Left renal cortex interstitium (tissue), 4 donors: ENCODE data around the gene PTPRO. TPM values are rescaled to one million over a fixed set of nuclear protein-coding genes. Genes with fewer than 3 reads are reported as not detected.

ENCODE experiments used
- DNase-seq, 4 donors: peaks; one replicate each; pipeline ENCODE4 v3.0.0-alpha.2; 2013; ENCODE audit warnings: low read depth in 4 of 4, low spot score in 2 of 4, missing footprints in 1 of 4
- polyA plus RNA-seq, 4 donors: library from polyadenylated mRNA; unstranded; fragments of 120-200 nt; gene quantifications; one replicate each; pipeline ENCODE4 v1.2.1, GENCODE V29; 2013; ENCODE audit not compliant: insufficient read length in 4 of 4

PTPRO gene
- 100 to 1,000 TPM; 169 to 227 (median 217) TPM for polyA plus RNA-seq

DNA sequence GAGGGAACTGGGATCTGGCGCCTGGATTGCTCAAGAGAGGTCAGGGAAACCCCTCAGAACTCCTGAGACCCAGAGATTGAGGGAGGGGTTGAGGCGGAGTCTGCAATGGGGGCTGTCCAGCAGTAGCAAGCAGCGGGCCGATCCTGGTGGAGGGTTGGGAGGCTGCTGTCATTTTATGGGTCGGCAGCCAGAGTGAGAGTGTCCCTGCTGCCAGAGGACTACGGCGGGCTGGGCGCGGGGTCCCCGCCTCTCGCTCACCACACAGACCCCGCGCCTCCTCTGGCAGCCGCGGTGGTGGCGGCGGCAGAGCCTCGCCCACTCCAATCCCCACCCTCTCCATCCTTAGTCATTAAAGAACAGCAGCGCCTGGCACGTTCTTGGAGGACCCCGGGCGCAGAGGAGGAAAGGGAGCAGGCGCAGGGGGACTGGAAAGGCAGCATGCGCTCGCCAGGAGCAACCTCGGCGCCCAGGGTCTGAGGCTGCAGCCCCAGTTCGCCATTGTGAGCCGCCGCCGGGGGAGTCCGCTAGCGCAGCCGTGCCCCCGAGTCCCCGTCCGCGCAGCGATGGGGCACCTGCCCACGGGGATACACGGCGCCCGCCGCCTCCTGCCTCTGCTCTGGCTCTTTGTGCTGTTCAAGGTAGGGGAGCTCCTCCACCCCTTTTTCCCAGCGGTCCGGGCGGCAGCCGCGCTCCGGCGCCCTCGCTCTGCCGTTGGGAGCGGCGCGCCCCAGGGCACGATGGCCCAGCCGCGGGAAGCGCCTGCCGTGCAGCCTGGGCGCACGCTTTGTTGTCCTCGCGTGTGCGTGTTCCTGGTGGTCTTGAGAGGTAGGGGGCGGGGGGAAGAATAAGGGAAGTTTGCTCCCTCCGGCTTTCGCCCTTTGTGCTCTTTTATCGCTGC lies at the start of gene PTPRO:
Gene PTPRO, plus strand, starts transcription at position 345 of the 898 bp plus-strand sequence.
- DNase-seq: peak in 2 of 4 donors; percentile 23 to 25

DNA sequence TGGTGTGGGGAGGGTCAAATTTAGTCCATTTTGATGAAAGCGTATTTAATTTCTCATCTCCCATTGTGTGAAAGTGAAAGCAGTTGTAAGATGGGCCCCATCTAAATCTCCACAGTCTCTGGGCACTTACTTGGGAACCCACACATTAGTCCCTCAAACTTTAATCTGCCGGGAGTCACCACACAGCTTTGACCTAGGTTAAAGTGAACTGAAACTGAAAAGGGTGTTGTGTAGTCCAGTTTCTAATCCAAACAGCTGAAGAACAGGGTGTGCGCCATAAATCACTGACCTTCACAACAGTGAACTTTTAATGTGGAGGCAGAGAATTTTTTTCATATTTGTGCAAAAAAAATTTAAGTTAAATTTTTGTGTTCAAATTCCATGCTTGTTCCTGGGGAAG lies 48.4 kb upstream of the PTPRO start:
- DNase-seq: no peak

DNA sequence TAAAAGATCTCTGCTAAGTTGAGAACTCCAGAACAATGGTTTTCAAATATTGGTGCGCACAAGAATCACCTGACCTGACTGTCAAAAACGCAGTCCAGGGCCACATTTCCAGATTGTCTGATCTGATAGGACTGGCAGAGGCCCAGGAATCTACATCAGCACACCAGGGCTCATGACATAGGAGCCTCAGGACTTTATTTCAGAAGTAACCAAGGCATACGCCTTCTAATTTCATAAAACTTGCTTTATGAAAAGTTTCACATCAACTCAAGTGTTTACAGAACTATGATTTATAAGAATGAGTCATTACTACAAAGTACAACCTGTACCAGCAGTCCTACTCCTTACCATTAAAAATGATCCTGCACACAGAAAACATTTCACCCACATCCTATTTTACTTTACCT lies 47.7 kb upstream of the PTPRO start:
- no peak for DNase-seq

DNA sequence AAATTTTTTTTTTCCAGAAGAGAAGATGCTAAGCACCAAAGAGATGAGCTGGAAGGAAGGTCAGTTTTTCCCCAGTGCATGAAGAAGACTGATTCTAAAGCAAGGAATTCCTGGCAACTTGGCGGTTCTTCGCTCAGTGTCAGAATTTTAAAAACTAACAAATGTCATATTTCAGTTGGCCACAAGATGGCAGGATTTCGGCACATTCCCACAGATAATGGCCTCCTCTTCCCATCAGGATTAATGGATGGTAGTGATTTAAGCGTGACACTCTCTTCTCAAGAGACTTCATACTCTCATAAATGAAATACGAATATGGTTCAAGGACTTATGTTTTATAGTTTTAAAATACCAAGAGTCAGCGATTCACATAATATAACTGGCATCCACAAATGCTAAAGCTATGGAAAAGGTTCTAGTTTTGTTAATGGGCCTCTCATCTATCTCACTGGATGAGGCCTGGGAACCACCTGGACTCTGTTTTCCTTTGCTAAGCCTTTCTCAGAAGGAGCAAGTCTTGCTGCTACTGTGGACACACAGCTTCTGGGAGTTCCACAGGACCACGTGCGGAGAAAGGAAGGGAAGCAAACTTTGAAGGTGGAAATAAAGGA lies 46.1 kb upstream of the PTPRO start:
- DNase-seq: peak; percentile 29 to 52 (median 32)

DNA sequence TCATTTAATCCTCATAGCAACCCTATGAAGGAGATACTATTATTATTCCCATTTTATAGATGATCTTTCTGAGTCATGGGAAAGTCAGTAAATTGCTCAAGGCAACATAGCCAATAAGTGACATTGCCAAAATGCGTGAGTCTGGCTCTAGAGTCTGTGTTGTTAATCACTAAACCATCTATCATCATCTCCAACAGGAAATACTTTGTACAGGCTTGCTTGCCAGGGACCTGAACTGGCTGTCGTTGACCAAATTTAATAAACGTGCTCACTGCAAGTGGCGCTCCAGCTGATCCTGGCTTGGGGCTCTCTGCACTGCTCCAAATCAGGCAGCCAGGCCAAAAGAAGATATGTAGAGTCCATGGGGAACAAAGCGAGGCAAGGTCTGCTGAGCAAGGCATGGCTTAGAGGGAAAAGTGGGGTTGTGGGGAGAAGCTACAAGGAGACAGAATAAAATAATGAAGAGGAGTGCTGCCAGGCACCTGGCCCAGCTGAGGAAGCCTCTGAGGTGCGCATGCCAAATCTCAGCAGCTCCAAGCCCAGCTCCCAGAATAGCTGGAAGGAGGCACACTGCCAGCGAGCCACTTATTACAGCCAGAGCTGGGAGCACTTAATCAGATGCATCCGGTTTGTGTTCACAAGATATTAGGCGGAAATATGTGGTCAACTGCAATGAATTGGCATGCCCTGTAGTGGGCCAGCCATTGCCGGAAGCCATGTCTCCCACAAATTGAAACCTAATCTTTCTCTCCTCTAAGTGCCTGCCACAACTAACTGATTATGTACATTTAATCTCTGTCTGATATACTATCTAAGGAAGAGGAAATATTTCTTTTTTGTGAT lies 43.3 kb upstream of the PTPRO start:
- no peak for DNase-seq

DNA sequence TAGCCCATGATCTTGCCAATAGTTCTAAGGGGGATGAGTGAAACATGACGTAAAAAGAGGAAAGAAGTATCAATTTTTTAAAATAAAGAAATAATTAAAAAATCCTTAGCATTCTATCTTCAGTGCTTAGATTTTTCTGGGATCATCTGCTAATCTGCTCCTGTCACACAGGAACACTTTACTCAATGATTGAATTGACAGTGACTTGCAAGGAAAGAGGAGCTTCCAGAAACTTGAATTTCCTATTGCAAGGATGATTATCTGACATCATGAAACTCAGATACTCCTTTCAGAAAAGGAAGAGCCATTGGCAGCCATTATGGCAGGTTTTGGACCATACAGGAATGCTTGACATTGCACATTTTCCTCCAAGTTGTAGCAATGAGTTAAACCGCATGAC lies 41.4 kb upstream of the PTPRO start:
- no peak for DNase-seq

DNA sequence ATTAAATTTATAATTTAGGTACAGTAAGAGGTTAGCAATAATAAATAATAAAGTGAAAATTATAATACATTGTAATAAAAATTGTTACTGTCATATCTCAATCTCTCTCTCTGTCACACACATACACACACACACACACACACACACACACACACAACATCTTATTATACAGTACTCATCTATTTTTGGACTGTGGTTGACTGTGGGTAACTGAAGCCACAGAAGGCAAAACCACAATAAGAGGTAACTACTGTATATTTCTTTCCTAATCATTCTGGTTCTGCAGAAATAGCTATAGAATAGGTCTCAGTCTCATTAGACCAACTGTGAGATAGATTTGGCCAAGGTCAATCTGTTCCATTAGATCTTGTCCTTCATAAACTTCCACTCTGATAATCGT lies 33.1 kb upstream of the PTPRO start:
- no peak for DNase-seq

DNA sequence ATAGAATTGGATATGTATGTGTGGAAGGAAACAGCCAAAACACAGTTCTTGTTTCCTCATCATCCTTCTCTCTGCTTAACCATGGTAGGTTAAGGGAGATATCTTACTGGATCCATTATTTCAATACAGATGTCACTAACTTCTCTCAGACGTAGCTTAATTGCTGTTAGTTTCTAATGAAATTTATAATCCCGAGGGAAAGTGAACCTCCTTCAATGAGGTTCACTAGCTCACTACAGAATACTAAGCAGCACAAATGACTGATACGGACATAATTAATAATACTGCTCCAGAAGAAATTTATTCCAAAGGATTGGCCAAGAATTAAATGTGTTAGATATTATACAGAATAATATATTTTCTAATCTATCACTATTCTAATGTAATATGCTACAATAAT lies 28.6 kb upstream of the PTPRO start:
- no peak for DNase-seq

DNA sequence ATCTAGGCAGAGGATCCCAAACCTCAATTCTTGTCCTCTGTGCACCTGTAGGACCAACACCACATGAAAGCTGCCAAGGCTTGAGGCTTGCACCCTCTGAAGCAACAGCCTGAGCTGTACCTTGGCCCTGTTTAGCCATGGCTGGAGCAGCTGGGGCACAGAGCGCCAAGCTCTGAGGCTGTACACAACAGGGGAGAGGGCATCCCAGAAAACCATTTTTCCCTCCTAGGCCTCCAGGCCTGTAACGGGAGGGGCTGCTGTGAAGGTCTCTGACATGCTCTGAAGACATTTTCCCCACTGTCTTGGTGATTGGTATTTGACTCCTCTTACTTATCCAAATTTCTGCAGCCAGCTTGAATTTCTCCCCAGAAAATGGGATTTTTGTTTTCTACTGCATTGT lies 22.4 kb upstream of the PTPRO start:
- DNase-seq: no peak

DNA sequence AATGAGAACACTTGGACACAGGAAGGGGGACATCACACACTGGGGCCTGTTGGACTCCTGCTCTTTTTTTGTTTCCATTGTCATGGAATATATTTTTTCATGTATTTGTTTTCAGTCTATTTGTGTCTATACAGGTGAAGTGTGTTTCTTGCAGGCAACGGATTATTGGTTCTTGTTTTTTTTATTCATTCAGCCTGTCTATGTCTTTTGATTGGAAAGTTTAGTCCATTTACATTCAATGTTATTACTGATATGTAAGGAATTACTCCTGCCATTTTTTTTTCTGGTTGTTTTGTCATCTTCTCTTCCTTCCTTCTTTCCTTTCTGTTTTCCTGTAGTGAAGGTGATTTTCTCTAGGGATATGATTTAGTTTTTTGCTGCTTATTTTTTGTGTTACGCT lies 18.0 kb upstream of the PTPRO start:
- no peak for DNase-seq

DNA sequence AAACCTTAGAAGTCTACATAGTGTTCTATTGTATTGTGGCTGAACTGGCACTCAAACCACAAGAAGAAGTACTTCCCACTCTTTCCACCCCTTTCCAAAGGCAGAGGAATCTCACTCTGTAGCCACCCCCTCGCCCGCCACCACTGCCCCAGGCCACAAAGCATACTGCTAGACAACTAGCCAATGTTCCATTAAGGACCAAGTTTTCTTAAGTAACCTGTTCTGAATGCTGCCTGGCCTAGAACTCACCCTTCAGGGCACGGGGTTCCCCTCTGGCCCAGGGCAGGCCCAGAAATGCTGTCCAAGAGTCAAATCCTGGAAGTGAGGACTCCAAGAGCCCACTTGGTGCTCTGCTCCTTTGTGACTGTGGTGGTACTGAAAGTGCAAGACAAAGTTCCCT lies 15.7 kb upstream of the PTPRO start:
- DNase-seq: no peak

DNA sequence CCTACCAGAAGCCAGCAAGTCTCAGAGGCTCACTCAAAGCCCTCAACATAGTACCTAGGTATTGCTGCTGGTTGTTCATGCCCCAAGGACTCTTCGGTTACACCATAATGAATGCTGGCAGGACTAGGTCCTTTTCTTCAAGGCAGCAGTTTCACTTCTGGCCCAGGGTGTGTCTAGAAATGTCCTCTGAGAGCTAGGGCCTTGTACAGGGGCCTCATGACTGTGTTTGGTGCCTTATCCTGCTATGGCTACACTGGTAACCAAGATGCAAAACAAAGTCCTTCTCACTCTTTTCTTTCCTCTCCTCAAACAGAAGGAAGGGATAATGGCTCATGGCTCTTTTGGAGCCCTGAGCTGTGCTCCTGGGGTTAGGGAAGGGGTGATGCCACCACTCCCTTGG lies 15.2 kb upstream of the PTPRO start:
- DNase-seq: no peak

DNA sequence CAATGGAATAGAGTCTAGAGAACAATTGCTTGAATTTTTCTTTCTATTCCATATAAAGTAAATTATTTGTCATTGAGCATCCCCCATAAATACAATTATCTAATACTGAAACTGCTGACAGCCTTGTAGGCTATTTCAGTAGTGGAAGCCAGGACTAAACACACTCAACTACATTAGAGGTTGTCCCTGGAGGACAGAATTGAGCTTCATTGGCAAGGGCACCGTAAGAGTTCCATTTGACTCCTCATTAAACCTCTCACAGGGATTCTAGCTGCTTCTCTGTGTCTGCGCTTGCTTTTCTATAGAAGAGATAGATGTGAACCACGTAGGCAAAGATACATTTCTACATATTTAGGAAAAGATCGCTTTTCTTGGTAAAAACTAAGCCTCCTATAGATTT lies 3.5 kb upstream of the PTPRO start:
- no peak for DNase-seq

DNA sequence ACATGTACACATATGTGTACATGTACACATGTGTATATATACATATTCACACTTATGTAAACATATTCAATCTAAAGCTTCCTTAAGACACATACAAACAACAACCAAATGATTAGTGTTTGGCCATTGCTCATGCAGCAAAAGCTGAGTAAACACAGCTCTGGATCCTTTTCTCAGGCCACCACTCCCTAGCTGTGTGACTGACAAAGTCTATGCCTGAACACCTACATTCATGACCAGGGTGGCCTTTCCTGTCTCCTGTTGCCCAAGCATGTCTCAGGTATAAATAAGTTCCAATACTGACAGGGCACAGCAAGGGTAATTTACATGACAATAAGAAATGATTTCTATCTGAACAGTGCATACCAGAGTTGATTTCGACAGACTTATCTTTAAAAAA lies 1.4 kb upstream of the PTPRO start:
- no peak for DNase-seq

DNA sequence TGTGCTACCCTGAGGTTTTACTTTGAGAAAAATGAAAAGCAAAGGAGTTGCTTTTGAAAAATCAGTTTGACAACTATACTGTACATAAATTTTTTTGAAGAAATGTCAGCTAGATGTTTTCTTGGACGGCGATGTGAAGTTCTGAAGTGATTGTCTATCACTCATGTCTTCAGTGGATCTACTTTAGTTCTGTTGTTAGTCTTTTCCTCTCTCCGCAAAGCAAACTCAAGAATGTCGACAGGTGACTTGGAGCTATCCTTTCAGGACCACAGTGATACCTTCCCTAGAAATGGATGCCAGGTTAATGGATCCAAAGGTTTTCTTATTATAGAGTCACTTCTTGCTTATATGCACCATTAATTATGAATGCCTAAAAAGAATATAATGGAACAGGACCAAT lies 1.2 kb downstream of the PTPRO start:
- DNase-seq: peak in 1 of 4 donors; percentile 19

DNA sequence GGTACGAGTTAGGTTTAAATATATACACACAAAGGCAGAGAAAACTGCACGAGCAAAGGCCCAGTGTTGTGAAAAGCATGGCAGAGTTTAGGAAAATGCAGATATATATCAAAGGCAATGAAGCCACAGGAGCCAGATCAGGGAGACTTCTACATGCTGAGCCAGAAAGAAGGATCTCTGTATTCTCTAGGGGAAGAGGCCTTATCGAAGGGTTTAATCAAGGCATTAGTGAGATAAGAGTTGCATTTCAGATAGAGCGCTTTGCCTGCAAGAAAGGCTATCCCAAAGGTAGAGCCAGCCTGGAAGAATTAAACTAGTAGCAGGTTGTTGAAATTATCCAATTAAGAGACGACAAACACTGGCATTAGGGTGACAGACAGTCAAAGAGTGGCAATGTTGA lies 7.6 kb downstream of the PTPRO start:
- no peak for DNase-seq

DNA sequence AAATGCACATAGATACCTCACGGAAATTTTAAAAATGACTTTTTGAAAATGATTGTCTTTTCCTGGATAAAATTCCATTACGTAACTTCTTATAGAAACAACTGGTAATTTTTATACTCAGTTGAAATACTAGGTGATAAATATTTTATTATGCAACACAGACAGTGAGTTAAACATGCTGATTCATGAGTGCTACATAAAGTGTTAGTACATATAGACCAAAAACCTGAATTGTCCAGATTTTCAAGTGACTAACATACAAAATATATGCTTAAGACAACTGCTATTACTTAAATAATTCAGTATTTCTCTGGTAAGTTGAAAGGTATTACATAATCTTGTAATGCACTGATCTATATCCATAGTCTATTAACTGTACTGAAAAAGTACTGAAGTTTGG lies 11.9 kb downstream of the PTPRO start:
- no peak for DNase-seq

DNA sequence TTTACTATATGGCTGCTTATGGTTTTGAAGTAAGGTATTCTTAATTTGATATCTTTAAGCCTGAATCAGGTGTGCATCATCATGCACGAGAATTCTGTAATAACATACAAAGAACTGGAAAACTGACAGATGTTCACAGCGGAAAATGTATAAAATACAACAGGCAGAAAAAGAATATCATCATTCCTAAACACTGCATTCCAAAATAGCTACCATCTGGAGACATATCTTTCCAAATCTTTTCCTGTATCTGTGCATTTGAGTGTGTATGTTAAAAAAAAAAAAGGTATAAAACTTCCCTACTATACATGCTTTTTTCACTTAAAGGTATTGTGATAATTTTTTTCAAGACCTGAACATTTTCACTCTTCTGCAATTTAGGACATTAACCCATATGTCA lies 13.7 kb downstream of the PTPRO start:
- no peak for DNase-seq

DNA sequence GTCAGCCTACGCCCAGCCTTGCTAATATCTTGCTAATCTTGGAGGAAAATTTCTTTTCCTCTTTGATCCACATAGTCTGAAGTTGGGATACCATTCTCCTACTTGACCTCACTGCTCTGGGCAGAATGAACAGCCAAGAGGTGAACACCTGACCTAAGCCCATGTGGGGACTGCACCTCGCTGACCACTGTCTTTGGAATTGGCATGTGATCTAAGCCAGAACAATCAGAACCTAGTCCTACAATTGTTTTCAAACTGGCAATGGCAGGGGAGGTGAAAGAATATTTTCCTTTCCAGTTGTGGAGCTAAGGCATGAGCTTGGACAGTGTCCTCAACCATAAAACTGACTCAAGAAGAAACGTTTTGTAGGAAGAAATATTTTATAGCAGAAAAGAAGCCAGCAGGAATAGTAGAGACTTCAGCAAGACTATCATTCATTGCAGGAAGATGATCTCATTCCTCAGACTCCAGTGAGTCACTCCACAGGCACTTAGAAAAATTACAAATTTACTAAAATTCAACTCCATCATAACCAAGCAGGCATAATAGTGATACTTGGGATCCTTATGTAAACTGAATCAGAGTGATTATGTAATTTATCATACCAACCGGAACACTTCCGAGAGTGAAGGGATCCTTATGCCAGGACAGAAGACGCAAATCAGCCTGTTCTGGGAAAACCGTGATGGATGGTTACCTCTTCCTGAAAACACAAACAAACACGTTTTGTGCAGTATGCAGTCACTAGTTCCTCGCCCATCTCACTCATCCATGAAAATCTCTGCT lies 14.7 kb downstream of the PTPRO start:
- no peak for DNase-seq

DNA sequence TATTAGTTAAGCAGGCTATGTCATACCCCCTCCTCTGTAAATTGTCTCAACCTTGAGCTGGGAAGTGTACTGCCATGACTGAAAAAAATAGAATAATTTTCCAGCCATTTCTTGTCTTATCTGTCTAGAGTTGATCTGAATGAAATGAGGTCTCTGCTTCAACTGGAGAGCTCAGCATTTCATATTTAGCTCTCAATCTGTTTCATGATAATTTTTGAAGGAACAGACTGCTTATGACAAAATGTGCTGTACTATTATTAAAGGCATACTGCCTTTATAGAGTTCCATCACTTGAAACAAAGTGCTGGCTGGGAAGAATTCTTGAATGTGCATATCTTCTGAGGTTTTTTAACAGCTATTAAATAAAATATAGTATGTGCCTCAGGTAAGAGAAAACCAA lies 19.1 kb downstream of the PTPRO start:
- no peak for DNase-seq

DNA sequence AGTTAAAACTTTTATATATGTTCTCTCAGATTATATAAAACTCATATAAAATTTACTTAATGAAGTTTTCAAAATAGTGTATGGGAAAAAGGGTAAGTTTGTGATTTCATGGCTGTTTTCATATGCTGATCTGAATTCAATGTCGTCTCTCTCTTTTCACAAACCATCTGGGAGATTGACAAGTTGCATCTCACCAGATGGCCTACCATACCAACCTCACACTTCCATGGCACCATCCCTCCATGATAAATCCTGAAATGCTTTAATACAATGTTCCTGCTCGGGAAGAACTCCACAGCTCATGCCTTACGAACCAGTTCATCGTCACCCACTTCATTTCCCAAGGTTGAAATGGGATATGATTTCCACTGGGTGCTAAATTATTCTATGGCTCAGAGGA lies 22.3 kb downstream of the PTPRO start:
- no peak for DNase-seq
